Activated T-cell treated with anti-CD3 and anti-CD28 coated beads for 4 hours (primary cell): ENCODE measurements around the gene VTCN1.

Experiments
- DNase-seq: peaks from one replicate; pipeline ENCODE4 v3.0.0-alpha.2; 2020

Gene VTCN1

DNA sequence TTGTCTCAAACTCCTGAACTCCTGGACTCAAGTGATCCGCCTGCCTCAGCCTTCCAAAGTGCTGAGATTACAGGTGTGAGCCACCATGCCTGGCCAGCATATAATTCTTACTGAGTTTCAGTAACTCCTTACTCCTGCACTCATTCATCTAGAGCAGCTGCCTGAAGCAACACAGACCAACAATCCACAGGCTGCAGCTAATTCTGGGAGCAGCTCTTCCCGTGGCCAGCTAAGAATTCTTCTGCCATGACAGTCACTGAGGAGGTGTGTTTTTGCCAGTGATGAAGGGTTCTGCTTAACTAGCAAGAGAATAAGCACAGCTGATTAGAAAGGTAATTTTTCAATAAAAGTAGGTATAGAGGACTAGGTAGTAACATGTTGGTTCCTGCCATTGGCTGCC, 5.4 kb downstream of the VTCN1 start:
- no peak for DNase-seq

DNA sequence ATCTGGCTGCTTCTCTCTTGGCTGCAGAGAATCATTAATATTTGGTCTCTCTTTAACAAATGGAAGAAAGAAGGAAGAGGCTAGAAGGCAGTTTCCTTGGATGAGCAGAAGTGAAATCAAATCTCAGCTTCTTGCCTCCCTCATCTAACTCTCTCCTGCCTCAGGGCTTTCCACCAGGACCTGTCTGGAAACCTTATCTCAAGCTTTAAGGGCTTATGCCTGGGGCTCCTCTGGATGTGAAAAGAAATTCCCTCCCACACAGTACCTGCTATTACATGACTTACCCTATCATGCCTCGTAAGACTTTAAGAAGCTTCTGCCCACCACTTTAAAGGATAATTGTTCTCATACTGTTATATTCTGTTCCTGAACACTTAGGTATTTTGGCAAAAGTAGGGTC, 8.9 kb downstream of the VTCN1 start:
- no peak for DNase-seq

DNA sequence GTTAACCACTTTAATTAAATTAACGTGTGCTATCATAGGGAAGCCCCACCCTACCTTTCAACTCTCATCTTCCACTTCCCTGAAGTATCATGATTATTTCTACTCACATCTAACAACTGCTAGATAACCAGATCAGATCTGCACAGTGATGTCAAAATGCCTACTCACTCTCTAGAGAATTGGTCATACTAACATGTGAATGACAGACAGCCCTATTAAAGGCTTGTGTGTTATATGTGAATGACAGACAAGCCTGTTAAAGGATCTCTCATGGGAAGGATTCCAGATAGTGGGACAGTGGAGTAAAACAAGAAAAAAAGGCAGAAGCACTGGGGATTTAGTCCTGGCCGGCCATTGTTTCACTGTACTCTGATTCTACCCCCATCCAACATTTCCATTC, 12.6 kb downstream of the VTCN1 start:
- no peak for DNase-seq

DNA sequence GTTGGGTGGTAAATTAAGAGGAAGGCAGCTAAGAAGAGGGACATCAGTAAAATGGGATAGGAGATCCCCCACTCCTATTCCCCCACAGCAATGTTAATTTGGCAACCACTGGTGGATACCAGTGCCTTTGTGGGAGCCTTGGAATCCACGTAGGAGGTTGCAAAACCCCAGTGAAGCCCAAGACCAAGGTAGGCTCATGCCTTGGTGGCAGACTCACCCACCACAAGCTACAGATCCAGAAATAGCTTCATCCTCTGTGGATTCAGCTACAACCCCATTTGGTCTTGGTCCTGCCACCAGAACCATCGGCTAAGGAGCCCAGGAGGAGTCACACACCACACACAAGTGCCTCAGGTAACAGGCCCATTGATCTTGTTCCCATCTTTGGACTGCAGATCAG, 21.0 kb downstream of the VTCN1 start:
- DNase-seq = no peak

DNA sequence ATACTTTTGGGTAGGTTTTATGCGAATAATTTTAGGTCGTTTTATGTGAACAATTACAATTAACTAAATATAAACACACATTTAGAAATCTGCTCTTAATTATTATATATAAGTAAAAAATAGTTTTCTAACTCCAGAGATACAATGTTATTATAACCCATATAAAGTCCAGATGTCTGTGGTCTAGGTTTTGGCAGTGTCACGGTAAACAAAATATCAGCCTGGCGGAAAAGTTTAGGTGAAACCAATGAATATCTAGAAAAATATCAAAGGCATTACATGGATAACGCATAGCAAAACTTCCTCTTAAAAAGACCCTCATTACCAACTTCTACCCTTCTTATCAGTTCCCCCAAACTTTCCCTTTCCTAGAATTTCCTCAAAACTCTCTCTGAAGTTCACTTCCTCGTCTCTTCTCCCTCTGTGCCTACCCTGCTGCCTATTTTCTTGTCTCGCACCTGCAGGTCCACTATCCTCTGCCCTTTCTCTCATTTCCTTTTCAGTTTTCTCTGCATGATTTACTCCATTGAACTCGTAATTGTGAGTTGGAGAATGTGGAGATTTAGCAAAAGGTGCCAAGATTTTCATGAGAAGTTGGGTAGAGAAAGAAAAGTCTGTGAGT, 21.8 kb downstream of the VTCN1 start:
- no peak for DNase-seq

DNA sequence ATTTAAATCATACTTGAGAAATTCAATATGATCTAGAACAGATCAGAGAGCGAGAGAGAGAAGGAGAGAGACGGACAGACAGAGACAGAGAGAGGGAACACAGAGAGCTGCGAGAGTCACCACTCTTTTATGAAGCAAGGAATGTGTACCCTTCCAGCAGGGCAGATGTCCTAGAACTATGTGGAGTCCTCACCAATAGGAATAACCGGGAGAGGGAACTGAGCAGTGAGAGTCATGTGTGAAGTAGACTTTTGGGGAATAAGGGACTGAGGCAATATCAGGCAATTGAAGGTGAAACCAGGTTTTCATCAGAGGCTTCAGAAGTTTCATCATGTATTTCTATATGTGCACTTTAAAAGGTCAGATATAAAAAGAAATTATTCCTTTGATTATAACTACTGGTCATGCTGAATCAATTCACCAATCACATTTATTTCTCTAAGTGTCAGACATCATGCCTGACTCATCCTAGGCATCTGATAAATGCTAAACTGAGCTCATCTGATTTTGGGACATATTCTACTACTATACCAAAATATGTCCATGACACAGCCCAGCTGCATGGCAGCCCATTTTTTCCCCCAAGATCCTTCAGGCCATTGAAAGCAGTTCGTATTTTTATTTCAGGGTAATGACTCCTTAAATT, 22.4 kb downstream of the VTCN1 start:
- DNase-seq = no peak

DNA sequence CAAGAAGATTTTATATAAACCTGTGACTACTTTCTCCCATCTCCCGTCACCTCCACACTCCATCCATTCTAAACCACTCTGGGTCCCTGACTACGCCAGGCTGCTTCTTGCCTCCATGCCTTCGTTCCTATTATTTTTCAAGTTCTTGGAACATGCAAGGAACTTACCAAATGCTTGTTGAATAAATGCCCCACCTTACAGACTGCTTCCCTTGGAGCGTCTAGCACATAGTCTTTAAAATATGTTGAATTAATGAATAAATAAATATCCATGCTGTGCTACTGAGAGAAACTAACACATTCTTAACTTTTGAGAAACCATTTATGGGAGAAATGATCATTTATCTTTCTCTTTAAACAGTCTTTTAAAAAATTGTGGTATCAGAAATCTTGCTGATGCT, 27.6 kb downstream of the VTCN1 start:
- DNase-seq = no peak

DNA sequence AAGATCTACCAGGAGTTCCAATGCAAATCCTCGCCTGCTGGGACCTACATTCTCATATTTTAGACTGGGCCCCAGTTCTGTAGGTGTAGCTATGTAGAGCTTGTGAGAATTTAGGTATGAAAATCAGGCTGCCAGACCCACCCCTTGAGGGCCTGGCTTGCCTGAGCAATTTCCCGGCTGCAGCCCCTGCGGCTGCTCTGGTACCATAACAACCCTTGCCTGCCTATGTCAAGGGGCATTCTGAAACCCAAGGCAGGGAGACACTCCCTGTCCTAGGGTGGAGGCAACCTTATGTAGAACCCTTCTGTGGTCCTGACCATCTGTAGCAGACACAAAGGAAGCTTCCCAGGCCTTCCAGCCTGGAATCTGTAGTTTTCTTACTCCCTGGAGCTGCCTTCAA, 28.4 kb downstream of the VTCN1 start:
- no peak for DNase-seq

DNA sequence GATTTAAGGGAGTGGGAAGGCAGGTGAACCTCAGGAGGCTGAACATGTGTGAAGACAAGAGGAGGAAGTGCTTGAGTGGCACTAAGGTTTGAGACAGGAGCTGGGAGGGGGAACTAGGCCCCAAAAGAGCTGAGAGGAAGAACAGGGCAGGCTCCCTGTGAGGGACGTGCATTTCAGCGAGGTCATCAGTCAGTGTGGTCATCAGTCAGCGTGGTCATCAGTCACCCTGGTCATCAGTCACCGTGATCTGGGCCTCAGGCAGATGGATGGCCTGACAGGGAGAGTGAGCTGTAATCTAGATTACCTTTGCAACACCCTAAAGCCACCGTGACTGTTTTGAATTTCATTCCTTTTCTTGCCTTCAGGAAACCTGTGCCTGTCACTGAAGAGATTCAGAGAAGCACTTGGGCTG, 29.1 kb downstream of the VTCN1 start:
- no peak for DNase-seq

DNA sequence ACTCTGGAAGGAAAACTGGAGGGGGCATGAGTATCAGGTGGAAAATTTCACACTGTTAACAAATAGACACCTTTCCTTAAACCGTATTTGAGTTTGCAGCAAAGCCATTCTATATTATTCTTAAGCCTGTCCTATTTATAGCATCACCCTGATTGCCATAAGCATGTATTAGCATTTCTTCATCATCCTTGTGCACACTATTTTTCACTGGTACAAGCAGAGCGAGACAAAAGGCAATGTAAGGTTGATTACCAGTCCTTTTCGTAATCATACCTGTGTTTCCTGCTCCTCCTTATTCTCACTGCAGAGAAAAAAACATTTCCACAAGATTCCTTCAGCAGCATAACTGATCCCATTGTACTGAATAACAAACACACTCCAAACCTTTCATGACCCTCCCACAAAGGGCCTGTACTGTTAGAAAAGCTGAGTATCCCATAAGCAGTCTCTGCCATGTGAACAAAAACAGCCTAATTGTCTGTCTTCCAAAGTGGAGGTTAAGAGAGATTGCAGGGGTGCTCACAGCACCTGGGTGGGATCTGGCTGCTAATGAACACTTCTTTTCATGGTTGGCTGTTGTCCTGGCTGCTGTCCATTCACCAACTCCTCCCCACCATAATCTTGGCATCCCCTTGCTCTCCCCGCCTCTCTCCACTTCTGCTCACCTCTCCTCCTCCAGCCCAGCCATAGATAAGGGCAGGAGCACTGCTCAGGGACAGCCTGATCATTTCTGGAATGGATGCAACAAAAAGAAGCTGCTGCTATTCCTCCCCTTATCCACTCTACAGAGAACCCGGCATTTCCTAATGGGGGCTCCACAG, 30.4 kb downstream of the VTCN1 start:
- DNase-seq = no peak

DNA sequence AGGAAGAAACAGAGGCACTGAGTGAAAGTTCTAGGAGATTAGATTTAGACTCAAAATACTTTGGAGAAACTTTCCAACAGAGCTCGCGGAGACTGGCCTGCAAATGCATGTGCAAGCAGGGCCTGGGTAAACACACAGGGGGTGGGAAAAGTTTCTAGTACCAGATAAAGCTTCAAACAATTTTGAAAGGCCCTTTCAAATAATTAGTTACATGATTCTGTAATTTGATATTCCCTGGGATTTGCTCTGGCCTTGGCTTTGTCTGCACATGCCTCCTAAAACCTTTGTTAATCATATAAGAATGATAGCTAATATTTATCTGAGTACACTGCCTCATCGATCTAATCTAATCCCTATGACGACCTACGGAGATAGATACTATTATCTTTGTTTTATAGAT, 31.3 kb downstream of the VTCN1 start:
- DNase-seq = no peak

DNA sequence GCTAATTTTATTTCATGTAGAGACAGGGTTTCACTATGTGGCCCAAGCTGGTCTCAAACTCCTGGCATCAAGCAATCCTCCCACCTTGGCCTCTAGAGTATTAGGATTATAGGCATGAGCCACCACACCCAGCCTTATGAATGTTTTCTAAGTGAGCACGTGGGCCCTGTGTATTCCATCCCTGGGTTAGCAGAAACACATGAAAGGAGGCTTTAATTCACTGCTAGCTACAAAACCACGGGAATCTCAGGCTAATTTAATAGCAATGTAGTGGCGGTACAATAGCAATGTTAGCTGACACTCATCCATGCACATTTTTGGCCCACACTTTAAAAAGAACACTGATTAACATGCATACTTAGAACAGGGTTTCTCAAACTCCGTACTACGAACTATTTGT, 32.0 kb downstream of the VTCN1 start:
- DNase-seq = no peak

DNA sequence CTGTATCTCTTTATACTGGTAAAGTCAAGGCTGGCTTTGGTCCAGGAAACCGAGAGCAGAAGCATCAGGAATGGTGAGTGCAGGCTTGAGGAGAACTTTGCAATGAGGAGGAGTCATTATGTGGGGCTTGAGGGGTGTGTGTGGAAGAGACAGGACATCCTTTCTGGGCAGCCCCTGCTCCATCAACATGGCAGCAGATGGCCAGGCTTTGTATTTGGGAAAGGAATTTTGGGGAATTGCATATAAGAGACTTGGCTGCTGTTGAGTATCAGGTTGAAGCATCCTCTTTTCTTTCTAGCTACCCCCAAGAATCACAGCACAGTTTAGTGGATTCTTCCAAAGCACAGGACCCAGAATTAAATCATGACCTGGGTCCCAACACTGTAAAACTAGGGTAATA, 33.4 kb downstream of the VTCN1 start:
- no peak for DNase-seq

DNA sequence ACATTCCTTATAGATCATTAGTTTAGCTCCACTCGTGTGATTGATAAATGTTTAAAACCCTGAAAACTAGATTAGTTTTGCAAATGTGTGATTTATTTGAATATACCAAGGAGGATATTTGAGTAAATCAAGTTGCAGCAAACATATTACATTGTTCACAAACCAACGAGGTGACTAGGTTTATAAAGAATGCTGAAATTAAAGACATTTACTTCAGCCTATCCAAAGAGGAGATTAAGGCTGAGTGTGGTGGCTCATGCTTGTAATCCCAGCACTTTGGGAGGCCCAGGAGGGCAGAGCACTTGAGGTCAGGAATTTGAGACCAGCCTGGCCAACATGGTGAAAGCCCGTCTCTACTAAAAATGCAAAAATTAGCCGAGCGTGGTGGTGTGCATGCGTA, 34.1 kb downstream of the VTCN1 start:
- no peak for DNase-seq

DNA sequence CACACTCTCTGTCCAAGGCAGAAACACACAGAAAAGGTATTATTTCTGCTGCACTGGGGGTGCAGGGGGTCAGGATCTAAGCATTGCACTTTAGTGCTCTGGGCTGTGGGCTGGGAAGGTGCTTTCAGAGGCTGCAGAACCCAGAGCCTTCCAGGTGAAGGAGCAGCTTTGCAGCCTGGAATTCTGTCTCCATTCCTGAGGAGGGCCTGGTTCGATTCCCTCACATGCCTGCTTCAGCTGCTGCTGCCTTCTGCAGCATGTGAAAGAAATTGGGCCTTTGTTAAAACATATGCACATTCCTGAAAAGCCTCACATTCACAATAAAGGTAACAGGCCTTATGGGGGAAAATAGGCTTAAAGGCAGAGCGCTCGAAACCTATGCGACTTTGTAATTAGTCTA, 35.9 kb downstream of the VTCN1 start:
- no peak for DNase-seq

DNA sequence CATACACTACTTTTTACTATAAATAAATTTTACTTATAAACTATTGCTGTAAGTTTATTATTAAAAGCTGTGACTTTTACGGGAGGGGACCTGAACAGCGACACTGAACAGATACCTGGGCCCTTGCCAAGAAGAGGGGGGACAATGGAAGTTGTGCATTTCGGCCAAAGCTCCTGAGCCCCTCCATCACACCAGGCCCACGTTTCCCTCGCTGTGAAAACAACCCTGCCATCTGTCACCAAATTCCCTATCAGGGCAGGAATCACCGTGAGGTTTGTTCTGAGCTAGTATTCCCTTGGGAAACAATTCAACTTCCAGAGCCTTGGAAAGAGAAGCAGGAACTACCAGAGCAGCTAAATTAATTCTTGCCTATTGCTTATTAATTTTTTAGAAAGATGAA, 37.0 kb downstream of the VTCN1 start:
- no peak for DNase-seq

DNA sequence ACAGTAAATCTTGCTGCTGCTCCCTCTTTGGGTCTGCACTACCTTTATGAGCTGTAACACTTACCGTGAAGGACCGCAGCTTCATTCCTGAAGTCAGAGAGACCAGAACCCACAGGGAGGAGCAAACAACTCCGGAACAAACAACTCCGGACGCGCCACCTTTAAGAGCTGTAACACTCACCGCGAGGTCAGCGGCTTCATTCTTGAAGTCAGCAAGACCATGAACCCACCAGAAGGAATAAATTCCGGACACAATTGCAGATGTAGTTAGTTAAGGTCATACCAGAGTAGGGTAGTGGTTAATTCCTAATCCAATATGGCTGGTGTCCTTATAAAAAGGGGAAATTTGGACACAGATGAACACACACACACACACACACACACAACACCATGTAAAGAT, 37.7 kb downstream of the VTCN1 start:
- no peak for DNase-seq

DNA sequence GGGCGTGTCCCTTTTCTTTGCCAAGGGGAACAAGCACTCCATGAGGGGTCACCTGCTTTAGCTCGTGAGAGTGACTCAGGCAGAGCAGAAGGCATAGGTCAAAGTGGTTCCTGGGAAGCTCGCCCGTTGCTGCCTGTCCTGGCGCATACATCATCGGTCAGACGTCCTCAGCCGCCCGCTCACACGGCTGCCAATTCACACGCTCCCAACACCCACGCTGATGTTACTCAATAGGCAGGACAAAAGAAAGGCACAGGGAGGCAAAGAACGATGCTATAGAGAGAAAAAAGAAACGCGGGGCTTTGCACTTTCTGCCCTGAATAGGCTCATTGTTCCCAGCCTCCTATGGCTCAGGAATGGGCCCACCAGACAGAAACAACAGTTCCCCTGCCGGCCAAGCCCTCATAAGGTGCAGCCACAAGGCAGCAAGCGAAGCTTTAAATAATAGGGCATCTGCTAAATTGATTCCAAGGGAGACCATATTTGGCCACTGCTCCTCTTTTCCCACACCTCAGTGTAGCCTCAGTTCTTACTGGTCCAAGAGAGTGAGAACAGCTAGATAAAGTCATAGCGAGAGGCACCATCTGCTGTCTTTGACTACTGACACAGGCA, 38.7 kb downstream of the VTCN1 start:
- DNase-seq = no peak

DNA sequence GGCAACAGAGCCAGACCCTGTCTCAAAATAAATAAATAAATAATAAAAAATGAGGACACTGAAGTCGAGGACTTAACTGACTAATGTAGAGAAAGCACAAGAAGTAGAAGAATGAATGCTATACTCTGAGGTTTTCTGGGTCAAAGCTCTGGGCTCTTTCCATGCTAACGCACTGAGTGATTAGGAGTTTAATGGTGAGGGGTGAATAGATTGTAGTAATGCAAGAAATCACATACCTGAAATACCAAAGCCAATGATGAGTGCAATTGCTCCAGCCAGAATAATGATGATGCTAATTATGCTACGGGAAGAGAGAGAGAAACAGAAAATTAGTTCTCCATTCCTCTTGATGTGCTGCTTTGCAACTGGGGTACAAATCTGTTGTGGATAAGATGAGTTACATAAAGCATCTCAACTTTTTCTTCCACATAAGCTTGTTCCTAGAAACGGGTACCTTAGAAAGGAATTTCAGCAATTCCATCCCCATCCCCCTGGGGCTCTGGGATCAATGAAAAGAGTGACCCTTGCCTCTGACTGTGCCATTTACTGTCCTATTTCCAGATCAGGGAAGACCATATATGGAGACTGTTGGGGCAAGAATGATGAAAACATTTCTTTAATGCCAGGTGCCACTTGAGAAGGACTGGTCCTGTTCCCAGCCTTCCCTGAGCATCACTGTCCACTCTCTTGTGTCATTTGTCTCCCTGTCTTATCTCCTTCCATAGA, 40.7 kb downstream of the VTCN1 start:
- DNase-seq = no peak

DNA sequence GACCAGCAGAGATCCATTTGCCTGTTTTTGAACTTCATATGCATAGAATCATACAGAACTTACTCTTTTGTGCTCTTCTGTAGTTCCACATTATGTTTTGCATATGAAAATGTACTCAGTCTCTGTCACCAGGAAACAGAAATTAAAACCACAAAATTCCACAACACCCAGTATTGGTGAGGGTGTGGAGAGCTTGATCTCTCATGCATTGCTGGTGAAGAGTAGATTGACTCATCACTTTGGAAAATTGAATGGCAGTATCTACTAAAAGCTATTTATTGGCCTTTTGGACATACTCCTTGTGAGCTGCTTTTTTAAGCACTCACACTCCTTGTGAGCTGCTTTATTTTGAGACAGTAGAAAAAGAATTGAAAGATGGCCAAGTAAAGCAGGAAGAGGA, 43.3 kb downstream of the VTCN1 start:
- DNase-seq = no peak

DNA sequence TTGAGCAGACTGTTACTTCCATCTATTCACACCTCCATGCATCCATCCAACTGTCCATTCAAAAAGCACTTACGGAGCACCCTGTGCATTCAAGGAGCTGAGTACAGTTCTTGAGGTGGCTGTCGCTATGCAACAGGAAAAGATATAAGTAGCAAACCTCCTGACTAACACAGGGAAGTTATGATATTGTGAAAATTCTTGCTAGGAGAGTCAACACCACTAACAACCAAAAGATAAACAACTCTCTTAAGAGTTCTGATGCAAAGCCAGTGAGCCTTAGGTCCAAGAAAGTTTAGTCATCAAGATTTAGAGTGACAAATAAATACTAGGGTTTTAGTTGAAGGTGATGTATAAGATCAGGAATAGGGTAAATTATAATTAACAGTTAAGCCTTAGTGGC, 44.7 kb downstream of the VTCN1 start:
- DNase-seq = no peak

DNA sequence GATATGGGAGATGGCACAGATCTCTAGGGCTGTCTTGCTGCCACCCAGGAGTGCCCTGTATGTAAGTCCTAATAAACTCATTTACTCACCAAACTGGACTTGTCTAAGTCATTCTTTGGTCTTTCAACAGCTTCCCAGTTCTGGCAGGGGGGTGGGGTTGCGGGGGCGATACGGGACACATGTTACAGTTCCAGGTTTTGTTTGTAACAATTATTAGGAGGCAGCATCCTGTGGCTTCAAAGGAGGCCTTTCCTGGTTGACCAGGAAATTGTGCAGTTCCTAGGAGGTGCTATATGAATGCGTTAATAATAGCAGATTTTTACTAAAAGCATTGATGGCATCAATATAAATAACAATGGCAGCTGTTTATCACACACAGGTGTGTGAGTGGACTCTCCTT, 46.5 kb downstream of the VTCN1 start:
- DNase-seq = no peak

DNA sequence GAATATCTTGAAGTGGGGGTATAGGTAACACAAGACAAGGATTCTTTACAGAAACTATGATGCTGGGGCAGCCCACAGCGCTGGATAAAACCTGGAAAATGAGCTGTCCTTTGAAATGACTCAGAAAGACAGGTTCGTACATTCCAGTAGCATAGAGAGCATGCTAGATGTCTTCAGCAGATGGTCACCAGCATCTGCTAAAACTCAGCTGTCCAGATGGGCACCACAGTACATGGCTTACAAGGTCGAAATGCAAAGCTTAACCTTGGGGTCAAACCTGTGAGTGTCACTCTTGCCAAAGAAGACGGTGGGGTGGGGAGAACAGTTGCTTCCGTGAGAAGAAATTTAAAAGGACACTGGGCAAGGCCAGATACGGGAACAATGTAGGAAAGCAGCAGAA, 47.9 kb downstream of the VTCN1 start:
- no peak for DNase-seq
